HG03378 (cell line): ENCODE results near the gene ERN1.

ENCODE experiments used
- ATAC-seq: cut with Tn5 transposase; IDR thresholded peaks from one replicate; pipeline ENCODE4 v1.9.1; 2021; ENCODE audit warnings: mild to moderate bottlenecking, moderate library complexity; ENCODE audit not compliant: unreplicated experiment

Gene ERN1

DNA sequence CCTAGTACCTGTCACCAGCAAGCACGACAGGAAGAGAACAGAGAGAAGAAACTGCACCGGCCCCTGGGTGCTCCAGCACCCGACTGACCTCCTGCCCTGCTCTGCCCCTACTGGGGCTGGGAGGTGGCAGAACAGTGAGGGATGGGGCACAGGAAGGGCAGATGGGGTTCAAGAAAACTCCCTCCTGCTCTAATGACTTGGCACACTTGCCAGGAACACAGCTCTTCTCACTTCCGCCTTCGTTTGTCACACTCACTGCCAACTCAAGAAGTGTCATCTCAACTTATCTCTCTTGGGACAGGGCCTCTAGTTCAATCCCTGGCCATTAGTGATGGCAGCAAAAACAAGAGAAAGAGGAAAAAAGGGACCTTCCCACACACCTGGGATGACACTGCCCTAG is 66.9 kb downstream of the ERN1 start:
- no peak for ATAC-seq

DNA sequence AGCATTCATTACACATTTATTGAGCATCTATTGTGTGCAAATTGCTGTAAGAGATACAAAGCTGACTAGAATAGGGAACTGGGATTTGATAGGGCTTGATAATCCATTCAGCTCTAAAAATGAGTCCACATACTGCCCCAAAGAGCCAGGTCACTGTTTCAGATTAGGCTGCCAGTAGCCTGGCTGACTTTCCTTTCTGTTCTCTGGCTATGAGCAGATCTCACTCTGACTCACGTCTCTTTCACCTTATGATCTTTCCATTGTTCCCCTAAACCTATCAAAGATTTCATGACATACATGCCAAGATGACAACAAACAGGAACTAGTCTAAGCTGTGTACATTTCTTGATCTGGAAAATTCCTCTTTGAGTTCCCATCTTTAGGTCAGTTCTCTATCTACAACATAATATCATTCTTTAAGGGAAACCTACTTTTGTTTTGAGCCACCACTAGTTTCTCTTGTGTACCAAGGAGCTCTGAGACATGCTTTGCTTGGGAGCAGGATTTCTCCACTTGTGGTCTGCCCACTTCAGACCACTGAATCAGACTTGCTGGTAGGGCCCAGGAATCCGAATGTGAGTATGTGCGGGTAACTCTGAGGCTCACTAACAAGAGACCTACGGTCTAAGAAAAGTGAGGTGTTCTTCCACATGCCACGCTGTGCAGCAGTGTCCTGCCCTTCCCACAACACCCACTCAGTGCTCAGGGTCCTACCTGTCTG is 68.6 kb downstream of the ERN1 start:
- peak; percentile 40 for ATAC-seq

DNA sequence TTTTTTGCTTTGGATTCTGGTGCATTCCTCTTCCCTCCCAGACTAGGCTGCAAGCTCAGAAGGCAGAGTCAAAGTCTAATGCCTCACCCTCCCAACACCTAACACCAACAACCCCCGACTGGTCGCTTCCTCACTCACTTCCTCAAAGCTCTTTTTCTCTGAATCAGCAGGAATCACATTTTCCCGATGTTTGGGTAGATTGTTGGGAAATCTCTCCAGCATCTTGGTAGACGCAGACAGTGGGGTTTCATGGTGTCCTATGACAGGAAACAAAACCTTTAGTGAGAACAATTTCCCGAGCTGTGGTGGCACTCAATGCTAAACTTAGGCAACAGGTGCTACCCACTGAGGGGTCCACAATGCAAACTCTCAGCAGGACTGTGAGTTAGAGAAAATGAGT is 69.6 kb downstream of the ERN1 start:
- ATAC-seq = no peak

DNA sequence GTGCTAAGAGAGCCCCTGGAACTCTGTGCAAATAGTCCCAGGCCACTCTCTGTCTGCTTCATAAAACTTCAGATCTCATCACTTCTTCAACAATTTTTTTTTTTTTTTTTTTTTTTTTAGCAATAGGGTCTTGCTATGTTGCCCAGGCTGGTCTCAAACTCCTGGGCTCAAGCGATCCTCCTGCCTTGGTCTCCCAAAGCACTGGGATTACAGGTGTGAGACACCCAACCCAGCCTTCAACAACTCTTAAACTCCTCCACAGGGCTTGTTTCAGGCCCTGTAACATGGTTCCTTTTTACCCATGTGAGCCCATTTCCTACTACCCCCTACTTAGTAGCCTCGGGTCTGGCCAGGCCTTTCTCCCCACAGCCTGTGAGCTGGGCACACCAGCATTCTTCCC is 70.2 kb downstream of the ERN1 start:
- no peak for ATAC-seq

DNA sequence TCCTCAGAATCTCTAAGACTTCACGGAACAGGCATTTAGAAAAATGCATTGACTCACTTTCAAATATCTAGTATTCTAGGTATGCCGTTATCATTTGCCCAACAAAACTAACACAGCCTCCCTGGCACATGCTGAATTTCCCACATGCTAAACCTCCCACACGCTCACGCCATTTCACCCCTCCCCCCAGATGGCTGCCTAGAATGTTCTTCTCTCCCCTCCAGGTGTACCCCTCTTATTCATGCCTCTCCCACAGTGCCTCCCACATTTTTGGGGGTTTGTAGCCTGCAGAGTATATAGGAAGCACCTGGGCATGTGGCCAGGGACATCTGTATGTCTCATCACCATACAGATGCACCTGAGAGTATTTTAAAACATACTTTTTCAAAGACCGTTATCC is 71.3 kb downstream of the ERN1 start:
- ATAC-seq = no peak

DNA sequence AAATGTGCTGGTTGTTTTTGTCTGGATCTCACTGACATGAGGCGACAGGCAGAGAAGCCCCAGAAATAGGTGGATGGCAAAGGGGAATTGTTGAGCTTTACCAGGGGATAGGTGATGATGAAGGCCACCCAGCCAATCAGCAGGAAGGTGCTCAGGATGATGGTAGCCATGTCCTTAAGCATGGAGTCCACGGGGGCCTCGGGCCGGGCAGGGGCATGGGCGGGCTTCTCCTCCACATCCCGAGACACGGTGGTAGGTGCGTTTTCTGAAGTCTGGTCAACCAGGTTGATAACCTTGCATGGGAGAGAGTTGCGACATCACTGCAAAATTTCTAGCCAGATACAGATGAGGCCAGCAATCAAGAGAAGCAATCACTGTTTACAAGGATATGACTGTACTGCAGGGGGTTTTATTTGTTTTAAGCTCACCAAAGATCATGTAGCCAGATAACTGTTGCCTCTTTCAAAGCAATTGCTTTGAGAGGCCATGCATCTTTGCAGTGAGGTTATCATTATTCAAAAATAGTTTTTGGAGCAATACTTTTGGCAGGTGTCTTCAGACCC is 72.2 kb downstream of the ERN1 start:
- no peak for ATAC-seq

DNA sequence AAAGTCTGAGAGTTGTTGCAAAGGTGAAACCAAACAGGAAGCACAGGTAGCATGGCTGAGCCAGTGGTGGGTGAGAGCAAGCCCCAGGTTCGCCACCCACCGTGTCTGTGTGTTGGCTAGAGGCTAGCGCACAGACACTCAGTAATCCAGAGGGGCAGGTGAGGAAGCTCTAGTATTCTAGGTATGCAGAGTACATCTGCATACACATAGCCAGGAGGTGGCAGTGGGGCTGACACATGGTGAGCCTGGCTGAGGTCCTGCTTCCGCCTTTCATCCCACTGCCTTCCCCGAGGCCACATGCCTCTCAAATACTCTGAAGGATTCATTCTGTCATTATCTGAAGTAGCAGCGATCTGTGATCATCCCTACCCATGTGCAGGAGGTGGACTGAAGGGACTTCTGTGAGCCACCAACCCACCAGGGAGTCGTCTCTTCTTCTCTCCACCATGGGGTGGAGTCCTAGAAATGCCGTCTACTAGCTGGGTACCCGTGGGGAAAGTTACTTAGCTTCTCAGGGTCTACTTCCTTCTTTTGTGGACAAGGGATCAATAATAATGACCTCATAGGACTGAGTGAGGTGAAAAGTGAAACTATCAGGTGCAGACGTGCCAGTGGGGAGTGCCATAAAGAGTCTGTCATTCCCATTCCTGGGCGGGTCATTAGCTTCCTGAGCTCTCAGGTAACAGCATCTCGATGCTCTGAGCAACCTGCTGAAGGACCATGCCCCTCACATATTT is 73.5 kb downstream of the ERN1 start:
- peak; percentile 63 for ATAC-seq

DNA sequence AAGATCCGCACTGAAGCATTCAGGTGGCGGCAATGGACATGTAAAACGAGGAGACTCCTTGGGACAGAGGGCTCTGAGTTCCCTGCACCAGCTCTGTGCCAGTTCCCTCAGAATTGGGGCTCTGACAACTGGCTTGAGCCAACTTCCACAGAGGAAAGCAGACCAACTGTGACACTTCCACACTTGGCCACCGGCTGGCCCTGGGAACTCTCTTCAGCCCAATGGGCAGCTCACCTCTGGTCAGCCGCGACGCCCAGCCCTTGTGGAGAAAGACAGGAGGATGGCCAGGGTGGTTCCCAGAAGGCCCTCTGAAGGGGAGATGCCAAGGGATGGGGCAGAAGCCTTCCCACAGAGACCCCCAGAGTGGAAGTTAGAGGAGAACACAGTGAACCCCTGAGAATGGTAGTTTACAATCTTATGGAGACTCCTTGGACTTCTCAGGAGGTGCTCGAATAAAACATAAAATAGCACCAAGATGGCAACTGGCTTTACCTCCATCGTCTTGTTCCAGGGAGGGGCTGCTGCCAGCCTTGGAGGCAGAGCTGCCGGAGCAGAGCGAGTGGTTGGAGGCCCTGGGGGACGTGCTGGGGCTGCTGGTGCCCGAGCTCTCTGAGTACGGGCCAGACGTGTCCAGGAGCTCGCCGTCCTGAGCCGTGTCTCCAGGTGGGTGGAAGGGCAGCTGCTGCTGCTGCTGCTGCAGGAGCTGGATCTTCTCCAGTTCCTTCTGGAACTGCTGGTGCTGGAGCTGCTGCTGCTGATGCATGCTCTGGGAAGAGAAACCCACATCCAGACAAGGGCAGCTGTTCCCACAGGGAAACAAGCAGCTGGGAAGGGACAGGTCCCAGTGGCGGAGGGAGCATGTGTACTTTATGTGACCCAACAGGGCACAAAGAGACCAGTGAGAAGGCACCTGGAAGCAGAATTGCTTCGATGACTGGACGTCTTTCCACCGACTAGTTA is 74.5 kb downstream of the ERN1 start:
- no peak for ATAC-seq

DNA sequence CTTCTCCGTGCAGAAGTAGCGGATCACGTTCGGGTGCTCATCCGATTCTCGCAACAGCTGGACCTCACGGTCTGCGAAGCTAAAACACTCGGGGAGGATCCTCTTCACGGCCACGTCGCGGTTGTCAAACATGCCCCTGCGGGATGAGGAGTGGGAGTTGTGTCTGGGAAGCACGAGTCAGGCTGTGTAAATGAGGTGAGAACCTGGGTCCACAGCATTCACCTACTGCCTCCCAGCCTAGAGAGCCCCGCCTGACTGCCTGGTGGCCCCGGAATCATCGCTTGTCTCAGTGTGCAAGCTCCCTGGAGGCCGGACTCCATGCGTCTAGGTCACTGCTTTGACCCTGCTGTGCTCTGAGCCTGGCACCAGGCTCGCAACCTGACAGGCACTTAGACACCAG is 75.6 kb downstream of the ERN1 start:
- ATAC-seq = no peak

DNA sequence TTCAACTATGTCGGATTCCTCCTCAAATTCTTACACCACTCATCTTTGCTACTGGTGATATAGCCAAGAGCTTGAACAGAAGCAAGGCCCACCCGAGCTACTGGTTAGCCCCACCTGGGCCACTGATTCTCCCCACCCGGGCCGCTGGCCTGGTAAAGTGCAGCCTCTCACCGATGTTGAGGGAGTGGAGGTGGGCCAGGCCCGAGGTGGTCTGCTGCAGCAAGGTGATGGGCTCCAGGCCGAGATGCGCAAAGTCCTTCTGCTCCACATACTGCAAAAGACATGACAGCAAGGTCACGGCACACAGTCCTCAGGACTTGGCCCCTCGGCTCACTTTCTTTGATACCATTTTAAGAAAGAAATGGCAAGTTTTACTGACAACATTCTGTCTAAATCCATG is 76.8 kb downstream of the ERN1 start:
- no peak for ATAC-seq

DNA sequence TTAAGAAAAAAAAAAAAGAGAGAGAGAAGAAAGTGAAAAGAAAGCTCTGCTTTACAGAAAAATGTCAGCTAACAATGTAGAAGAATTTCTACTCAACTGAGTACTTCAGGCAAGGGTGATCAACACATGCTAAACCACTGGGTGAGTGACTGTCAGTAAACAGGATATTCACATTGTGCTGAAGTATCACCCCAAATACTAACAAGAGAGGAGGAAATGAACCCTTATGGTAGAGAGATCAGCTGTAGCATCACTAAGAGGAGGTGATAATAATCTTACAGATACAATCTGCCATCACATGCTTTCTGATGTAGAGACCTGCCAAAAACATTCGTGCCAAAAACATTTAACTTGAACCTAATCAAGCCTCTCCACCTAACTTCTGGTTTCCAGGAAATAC is 78.8 kb downstream of the ERN1 start:
- no peak for ATAC-seq

DNA sequence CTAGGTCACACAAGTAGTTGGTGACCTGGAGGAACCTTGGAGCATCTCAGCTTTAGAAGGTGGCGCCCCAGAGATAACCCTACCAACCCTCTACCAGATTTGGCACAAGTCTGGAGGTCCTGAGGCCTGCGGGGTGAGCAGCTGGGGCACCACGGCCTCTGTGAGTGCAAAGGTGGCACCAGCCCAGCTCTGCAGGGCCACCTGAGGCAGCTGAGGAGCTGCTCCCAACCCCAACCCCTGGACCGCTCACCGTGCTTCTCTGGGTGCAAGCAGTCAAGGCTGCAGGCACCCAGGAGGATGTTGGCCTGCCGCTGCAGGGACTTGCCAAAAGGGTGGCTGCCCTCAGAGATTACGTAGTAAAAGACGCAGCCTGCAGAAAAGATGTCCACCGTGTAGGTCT is 81.1 kb downstream of the ERN1 start:
- no peak for ATAC-seq

DNA sequence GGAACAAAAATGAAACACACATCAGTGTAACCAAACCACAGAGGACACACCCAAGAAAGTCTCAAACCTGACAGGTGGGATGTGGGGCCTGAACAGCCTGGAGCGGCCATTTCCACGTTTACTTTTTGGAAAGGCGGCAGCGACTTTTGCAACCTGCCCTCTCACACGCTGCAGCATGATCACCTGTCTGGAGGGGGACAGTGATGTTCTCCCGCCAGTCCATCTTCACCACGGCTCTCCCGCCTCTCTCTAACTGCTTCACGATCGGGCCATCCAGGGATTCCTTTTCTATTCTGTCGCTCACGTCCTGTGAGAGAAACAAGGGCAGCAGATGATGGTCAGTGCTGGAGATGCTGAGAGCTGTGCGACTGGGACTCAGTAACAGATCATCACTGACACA is 84.8 kb downstream of the ERN1 start:
- no peak for ATAC-seq

DNA sequence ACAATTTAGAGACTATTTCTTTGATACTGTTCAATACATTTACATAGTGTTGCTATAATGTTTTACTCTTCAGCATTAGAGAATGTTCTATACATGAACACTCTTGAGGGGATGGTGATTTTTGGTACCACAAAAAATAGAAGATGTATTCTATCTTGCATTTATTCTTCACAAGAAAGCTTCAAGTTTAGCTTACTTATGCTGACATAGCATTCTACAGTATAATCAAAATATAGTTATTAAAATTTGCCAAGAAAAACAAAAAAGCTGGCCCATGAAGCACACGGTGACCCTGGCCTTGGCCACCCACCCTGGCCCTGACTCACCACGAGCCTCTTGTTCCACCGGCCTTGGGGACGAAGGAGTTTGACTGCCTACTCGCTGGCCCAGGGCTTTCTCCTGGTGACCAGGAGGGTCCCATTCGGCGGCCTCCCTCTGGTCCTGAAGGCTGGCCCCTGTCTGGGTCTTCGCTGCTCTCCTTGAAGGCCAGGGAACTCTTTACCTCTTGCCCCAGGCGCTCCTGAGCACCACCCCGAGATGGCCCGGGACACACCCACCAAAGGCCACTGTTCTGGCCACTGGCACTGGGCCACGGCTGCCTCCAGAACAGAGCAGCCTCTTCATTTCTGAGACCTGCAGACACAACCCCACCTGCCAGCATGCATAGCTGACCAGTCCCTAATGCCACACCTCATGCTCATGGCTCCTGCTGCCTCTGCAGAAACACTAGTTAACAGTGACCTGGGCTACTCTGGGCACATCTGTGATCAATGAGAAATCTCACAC is 87.1 kb downstream of the ERN1 start:
- ATAC-seq = no peak

DNA sequence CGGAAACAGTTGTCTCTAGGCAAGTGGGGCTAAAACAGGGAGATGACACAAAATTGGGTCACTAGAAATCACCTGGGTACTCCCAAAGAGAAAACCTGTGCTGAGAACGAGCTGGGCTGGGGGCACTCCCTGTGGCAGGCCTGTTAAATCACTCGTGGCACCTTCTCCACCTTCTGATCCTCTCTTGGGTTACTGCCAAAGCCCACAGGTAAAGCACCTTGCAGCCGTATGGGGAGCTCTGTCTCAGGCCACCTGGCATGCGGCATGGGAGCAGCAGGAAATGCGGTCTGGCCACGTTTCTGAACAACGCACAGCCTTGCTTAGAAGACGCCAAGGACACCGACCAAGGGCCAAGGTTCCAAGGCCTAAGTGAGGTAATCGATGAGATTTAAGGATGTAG is 88.0 kb downstream of the ERN1 start:
- ATAC-seq = no peak

DNA sequence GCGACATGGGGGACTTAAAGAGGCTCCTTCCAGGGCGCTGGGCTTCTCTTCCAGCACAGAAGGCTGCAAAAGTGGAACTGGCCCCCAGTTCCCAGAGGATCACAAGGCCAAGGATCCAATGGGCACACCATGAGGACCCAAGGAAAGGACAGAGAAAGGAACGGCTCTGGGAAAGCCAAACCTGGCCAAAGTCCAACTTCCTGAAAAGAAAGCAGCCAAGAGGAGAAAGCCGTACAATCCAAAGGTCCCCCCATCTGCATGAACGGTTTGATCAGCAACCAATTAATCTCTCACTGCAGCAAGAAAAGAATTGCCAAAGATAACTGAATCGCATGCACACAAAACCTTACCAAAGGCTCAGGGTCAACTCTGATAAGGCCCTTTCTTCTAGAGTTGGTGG is 89.7 kb downstream of the ERN1 start:
- no peak for ATAC-seq

DNA sequence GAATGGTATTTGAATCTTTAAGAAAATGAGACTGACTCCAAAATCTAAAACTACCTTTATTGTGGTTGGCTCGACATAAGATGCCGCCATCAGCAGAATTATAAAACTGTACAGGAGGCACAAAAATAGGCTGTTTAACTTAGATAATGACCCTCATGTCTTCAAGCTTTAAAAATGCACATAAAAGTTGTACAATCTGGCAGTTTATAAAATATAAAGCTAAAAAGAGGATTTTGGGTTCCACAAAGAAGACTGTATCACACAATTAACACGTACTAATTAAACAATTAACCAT is 90.9 kb downstream of the ERN1 start:
- no peak for ATAC-seq

DNA sequence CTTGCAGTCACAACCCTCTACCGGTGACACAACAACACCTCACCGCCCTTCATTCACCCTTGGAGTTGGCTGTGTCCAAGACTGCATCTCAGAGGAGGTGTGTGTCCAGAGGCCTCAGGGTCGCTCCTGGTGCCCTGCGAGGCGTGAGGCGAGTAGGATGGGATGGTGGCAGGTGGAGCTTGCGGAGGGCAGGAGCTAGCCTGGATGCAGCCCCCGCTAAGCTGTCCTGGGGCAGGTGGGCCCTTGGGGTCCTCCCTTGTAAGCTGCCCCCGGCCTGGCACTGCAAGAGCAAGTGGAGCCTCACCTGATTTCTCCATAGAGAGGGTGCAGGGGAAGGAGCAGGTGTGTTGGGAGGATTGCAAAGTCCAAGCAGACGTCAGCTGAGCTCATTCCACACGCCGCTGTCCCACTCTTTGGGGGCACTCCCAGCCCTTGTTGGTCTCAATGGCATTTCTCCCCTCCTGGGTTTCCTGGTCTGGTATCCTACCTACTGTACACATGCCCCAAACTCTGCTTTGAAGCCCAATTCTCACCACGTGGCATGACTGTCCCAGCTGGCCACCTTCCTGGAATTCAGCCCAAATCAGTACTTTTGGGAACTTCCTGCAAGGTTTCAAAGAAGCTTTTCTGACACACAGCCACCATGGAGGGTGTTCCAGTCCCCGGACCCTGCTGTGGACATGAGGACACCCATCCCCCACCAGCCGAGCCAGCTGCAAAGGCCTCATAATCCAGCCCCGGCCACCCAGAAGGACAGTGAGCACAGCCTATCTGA is 91.4 kb downstream of the ERN1 start:
- no peak for ATAC-seq

DNA sequence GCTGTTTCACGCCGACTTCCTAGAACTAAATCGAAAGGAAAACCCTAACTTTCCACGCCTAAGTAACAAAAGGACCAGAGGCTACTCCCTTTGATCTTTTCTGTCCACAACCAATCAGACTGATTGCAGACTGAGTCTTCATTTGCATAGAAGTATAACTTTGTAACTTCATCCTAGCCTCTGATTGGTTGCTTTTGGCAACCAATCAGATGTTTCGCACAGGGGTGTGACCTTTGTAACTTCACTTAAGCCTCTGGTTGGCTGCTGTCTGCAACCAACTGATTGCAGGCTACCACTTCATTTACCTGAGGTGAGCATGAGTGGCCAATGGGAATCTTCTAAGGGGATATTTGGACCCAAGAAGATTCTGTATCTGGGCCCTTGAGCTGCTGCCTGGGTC is 92.1 kb downstream of the ERN1 start:
- ATAC-seq = no peak

DNA sequence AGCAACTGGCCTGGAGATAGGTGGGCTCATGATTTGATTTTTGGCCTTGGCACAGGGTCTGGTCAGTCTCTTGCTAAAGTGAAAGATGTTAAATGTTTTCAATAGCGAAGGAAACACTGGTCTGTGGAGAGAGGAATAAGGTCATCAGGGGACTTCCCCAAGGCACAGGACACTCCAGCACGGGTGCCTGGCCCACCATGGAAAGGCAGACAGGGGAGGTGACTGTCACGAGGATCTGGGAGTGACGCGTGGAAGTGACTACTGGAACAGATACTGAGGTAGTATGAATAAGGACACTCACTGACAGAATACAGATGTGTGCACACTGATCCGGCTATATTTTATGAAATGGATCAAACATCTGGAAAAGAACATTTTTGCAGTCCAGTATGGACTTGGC is 92.8 kb downstream of the ERN1 start:
- ATAC-seq = no peak
